SK-N-MC (cell line): ENCODE results near the gene ATG5.
"Not testable (repeated sequence)": the region's sequence is repeated elsewhere in the genome, so short reads cannot be mapped to it uniquely, and the experiment has no call there.

Experiments
- EZH2 ChIP-seq: fragments of 200-600 bp; sonication (generic); IDR thresholded peaks from one replicate; pipeline ENCODE4 v1.6.1; 2017; ENCODE audit warnings: antibody characterized with exemption
- POLR2AphosphoS5 ChIP-seq: IDR thresholded peaks from 2 replicates; pipeline ENCODE4 v1.6.1; 2012; ENCODE audit warnings: mild to moderate bottlenecking, low read depth, low read length, borderline replicate concordance

DNA sequence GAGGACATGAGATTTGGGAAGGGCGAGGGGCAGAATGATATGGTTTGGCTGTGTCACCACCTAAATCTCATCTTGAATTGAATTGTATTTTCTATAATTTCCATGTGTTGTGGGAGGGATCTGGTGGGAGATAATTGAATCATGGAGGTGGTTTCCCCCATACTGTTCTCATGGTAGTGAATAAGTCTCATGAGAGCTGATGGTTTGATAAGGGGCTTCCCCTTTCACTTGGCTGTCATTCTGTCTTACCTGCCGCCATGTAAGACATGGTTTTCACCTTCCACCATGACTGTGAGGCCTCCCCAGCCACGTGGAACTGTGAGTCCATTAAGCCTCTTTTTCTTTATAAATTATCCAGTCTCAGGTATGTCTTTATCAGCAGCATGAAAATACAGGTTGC, 173.1 kb downstream of the ATG5 start:
- TF ChIP-seq EZH2, POLR2AphosphoS5: not testable (repeated sequence)
